ENCODE results near the gene GPRC5A. TPM values are rescaled to one million over a fixed set of nuclear protein-coding genes. Genes with fewer than 3 reads are reported as not detected.

GPRC5A gene
- total RNA-seq, 4 donors from 2014 or later, result 7.0 to 166 (median 116) TPM

DNA sequence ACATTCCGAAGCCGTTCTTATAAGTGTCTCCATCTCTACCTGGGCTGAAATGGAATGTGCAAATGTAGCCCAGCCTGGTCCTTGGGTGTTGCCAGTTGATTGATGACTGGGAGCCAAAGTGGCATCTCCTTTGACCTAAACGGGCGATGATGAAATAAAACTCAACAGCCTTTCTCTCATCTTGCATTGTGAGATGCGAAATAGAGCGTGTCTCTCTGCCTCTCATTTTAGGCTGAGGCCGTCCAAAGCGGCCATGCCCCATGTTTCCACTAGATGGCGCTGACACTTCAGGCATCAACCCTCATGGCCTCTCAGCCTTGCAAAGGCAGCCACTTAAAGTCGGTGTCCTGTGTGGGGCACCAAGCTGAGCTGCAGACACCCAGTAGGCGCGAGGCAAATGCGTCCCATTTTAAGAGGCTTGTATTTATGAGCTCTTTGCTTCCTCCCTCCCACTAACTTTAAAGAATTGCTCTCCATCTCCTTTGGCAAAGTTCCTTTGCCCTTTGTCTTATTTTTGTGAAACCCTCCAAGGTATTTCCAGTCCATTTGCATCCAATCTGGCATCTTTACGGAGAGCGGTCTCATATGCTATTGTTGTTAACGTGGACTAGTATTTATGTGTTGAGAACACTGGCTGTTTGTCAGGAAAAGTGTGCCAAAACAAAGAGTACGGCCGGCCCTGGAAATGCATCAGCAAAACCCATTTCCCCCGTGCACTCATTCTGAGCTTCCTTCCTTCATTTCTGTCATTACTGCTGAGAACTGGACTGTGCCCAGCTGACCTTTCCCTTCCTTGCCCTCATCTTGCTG, 25.0 kb downstream of the GPRC5A start:
- Histone ChIP-seq H3K27me3 (no peaks in the 10 kb centered on the region), H3K36me3 (peaks cover 0 to 6% (median 0%) of the 10 kb centered on the region in 4 donors), H3K27ac (peak overlapping the region in 3 of 4 donors; percentile 5 to 15 (median 12)), H3K4me3 (no peak overlapping the region), H3K4me1 (peaks cover 0 to 6% (median 3%) of the 10 kb centered on the region in 4 donors), H3K9me3 (no peaks in the 10 kb centered on the region)
- in situ Hi-C loops (cut with MboI; ENCODE audit: low pct_ligation_motif_present in 1 of 4, low pct_unique_long_range_greater_than_20kb in 1 of 4, low sequenced_read_pairs in 3 of 4), result loop anchor here (10.0 kb wide), 3 partner anchors 68 to 308 kb away; no protein-coding TSS in a partner anchor
- intact Hi-C loops (cut with DNase I; ENCODE audit: low total_unique reads), result loop anchor here (2.0 to 5.0 kb wide), 2 partner anchors 66 to 292 kb away; no protein-coding TSS in a partner anchor
- peak in 1 of 3 donors; percentile 27 for TF ChIP-seq POLR2AphosphoS5 (IDR thresholded peaks at IDR 0.05)
- no peak for TF ChIP-seq POLR2A (IDR thresholded peaks at IDR 0.05)
- no peak for TF ChIP-seq EP300 (IDR thresholded peaks at IDR 0.05; ENCODE audit: low read depth)
- peak; percentile 95 to 98 (median 97) for TF ChIP-seq CTCF (IDR thresholded peaks at IDR 0.05)
- 29 to 40% methylated on average over 6 to 19 of the region's 19 CpGs for WGBS, 2 donors (ENCODE audit: low coverage in 1 of 2)
- peak; percentile 87 for DNase-seq

DNA sequence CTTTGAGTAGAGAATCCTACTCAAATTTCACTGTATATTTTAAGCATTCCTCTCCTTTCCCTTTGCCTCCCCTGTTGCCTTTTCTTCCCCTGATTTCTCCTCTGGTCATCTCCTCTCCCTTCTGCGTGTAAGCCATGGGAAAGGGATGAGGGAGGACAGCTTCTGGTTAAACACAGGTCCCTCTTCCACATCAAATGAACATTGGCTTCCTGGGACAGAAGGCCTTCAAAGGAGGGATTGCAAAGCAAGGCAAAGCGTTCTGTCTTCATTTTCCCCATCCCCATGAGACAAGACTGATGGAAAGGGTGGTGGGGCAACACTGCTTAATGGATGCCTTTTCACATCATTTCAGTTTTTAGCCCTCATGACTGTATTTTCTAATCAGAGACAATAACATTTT, 26.2 kb downstream of the GPRC5A start:
- DNase-seq, result no peak
- Histone ChIP-seq H3K27me3 (no peaks in the 10 kb centered on the region), H3K4me3 (no peak overlapping the region), H3K9me3 (no peaks in the 10 kb centered on the region), H3K27ac (no peak overlapping the region), H3K4me1 (peaks cover 0 to 6% (median 3%) of the 10 kb centered on the region in 4 donors), H3K36me3 (peaks cover 0 to 6% (median 0%) of the 10 kb centered on the region in 4 donors)
- in situ Hi-C loops (cut with MboI; ENCODE audit: low pct_ligation_motif_present in 1 of 4, low pct_unique_long_range_greater_than_20kb in 1 of 4, low sequenced_read_pairs in 3 of 4), result loop anchor here (10.0 kb wide), 3 partner anchors 67 to 307 kb away; no protein-coding TSS in a partner anchor
- 91 to 97% methylated on average over 1 to 2 of the region's 2 CpGs for WGBS, 2 donors (ENCODE audit: low coverage in 1 of 2)
- no peak for TF ChIP-seq POLR2A (IDR thresholded peaks at IDR 0.05)
- intact Hi-C loops (cut with DNase I; ENCODE audit: low total_unique reads), result loop anchor here (2.0 to 5.0 kb wide), 2 partner anchors 65 to 291 kb away; no protein-coding TSS in a partner anchor

- DNase-seq, result no peak
- no peak for TF ChIP-seq POLR2AphosphoS5 (IDR thresholded peaks at IDR 0.05)
- TF ChIP-seq CTCF (IDR thresholded peaks at IDR 0.05), result no peak
- TF ChIP-seq POLR2A (IDR thresholded peaks at IDR 0.05), result no peak
- TF ChIP-seq EP300 (IDR thresholded peaks at IDR 0.05; ENCODE audit: low read depth), result no peak
- Histone ChIP-seq H3K4me1 (peaks cover 0 to 6% (median 3%) of the 10 kb centered on the region in 4 donors), H3K27ac (no peak overlapping the region), H3K36me3 (no peaks in the 10 kb centered on the region), H3K27me3 (no peaks in the 10 kb centered on the region), H3K4me3 (no peak overlapping the region), H3K9me3 (no peaks in the 10 kb centered on the region)
- in situ Hi-C loops (cut with MboI; ENCODE audit: low pct_ligation_motif_present in 1 of 4, low pct_unique_long_range_greater_than_20kb in 1 of 4, low sequenced_read_pairs in 3 of 4) (loop anchor here (10.0 kb wide), 3 partner anchors 66 to 306 kb away; no protein-coding TSS in a partner anchor), intact Hi-C loops (cut with DNase I; ENCODE audit: low total_unique reads) (loop anchor here (5.0 kb wide), 1 partner anchor 63 kb away; no protein-coding TSS in a partner anchor)
- WGBS, 2 donors (ENCODE audit: low coverage in 1 of 2), result 52 to 57% methylated on average over 1 to 6 of the region's 6 CpGs
Observed at GRCh38 chr12:12918781-12919389, 27.5 kb downstream of the GPRC5A start.

- no peak for TF ChIP-seq POLR2AphosphoS5 (IDR thresholded peaks at IDR 0.05)
- TF ChIP-seq POLR2A (IDR thresholded peaks at IDR 0.05), result no peak
- no peak for TF ChIP-seq CTCF (IDR thresholded peaks at IDR 0.05)
- TF ChIP-seq EP300 (IDR thresholded peaks at IDR 0.05; ENCODE audit: low read depth), result no peak
- WGBS, 2 donors (ENCODE audit: low coverage in 1 of 2), result 82 to 88% methylated on average over 1 to 5 of the region's 5 CpGs
- Histone ChIP-seq H3K36me3 (no peaks in the 10 kb centered on the region), H3K27me3 (no peaks in the 10 kb centered on the region), H3K4me3 (no peak overlapping the region), H3K9me3 (no peaks in the 10 kb centered on the region), H3K27ac (no peak overlapping the region), H3K4me1 (peaks cover 0 to 6% (median 3%) of the 10 kb centered on the region in 4 donors)
- in situ Hi-C loops (cut with MboI; ENCODE audit: low pct_ligation_motif_present in 1 of 4, low pct_unique_long_range_greater_than_20kb in 1 of 4, low sequenced_read_pairs in 3 of 4) (loop anchor here (10.0 kb wide), 3 partner anchors 65 to 305 kb away; no protein-coding TSS in a partner anchor), intact Hi-C loops (cut with DNase I; ENCODE audit: low total_unique reads) (loop anchor here (5.0 kb wide), 1 partner anchor 62 kb away; no protein-coding TSS in a partner anchor)
- DNase-seq, result no peak
Observed at GRCh38 chr12:12919666-12920435, 28.5 kb downstream of the GPRC5A start.
